HG02852 (cell line): ENCODE measurements around the gene CD55.

ENCODE experiments used
- ATAC-seq: cut with Tn5 transposase; IDR thresholded peaks from one replicate; pipeline ENCODE4 v1.9.1; 2021; ENCODE audit warnings: mild to moderate bottlenecking, moderate library complexity; ENCODE audit not compliant: unreplicated experiment

Gene CD55

DNA sequence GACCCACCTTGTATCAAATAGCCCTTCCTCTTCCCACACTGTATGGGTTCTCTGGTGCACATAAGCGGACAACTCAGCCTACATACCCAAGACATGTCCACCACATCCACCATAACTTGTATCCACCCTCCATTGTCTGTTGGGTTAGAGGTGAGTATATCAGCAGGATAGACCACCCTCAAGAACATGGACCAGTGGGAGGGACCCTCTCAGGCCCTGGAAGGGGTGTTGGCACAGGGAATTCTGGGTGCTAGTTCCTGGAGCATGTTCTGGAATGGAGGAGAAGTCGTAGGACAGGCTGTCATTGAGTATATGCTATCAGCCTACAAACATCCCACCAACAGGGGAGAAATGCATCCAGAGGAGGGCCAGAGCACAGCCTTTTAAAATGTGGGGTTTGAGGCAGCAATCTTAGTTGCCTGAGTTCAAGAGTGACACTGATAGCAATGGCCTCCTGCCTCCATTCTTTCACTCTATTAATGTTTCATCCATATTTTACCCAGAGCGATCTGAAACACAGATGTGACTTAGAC is 7.5 kb downstream of the CD55 start:
- no peak for ATAC-seq

DNA sequence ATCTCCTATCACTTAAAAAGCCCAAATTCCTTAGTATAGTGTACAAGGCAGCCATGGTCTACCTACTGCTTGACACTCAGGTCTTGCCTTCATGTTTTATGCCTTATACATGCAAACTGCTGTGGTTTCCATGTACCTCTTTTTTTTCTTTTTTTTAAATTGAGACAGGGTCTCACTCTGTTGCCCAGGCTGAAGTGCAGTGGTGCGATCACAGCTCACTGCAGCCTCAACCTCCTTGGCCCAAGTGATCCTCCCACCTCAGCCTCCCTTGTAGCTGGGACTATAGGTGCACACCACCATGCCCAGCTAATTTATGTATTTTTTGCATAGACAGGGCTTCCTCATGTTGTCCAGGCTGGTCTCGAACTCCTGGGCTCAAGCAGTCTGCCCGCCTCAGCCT is 8.0 kb downstream of the CD55 start:
- no peak for ATAC-seq

DNA sequence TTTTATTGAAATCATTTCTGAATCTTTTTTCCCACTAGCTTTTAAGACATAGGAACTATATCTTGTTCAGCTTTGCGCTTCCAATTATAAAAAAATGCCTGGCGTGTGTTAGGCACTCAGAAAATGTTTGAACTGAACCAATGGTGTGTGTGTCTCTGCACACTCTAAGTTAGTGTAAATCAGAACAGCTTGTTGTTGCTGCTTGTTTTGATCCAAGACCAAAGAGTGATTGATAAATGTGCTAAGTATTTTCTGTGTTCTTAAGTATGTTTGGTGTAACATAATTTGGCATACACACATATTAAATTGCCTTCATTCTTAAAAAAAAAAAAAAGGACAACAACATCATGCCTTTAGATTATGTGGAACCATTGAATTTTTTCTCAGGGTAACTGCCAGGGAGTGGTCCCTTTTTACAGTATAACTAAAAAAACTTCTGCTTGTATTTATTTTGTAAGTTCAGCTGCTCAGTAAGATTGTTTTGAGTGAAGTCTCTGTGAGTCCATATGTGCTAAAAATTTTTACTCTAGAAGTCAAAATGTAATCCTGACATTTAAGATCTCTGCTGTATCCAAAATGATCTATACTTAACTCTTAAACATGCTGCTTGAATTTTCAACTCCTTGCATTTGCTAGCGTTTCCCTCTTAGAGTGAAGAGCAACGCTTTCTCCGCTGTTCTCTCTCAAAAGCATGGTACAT is 8.7 kb downstream of the CD55 start:
- no peak for ATAC-seq

DNA sequence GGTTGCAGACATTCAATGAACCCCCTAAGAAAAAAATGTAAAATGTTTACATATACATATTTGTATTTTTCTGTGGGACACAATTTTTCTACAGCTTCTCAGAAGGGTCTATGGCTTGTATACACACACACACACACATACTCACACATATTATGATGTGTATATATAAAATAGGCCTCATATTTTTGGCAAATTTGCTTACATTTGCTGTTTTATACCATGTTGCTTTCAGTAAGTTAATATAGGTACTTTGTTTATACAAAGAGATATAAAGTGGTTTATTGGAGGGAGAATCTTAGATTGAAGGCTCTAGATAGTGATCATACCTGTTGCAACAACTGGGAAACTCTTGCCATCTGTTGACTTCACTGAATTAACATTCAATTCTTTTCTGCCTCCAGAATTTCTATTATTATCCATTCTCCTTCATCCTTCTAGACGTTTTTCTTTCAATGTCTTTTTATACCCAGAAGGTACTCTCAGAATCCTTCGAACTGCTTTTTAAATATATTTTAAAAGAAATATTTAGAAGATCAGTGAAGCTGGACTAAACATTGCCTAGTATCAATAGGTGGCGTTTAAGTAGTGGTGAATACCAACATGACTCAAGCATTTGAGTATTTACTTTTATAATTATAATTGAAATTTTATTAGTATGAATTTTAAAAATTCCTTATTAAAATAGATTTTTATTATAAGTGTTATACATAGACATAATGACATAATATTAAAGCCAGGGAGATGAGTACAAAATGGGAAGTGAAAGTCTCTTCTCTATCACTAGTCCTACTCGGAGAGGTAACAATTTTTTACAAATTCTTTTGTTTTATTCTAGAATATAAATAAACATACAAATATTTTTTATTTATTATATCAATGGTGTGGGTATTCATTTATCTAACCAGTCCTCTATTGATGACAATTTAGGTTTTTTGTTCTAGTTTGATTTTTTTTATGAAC is 10.2 kb downstream of the CD55 start:
- ATAC-seq: no peak

DNA sequence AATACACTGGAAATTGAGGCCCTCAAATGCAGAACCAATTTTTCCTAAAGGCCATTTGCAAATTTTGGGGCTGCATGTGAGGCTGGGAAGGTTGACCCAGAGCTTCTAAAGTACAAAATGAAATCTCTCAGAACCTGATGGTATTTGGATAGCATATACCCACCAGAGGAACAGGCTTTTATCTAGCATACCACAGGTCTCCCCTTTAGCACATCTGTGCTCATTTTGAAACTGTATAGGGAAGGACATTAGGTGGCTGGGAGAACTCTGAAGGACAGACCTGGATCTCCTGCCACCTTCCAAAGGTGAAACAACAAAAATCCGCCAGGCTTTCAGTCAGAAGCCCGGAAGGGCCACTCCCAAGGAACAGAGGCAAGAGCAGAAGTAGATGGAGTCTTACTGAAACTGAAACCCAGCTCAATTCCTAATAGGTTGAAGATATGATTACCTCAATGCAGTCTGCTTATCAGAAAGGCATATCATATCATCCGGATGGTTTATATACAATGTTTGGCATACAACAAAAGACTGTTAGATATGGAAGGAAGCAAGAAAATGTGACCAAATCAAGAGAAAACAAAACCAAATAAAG is 11.6 kb downstream of the CD55 start:
- no peak for ATAC-seq

DNA sequence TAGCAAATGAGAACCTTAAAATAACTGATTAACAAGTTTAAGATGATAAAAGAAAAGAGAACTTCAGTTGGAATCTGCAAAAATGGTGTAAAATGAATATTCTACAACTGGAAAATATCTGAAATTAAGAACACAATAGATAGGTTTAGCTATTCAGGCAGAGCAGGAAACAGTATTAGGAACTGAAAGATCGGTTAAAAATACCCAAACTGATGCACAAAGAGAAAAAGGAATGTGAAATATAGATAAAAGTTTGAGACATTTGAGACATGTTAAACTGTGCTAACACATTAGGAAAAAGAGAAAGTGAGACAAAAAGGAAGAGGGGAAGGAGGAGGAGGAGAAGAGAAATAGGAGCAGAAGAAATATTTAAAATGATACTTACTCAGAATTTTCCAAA is 12.1 kb downstream of the CD55 start:
- ATAC-seq: no peak

DNA sequence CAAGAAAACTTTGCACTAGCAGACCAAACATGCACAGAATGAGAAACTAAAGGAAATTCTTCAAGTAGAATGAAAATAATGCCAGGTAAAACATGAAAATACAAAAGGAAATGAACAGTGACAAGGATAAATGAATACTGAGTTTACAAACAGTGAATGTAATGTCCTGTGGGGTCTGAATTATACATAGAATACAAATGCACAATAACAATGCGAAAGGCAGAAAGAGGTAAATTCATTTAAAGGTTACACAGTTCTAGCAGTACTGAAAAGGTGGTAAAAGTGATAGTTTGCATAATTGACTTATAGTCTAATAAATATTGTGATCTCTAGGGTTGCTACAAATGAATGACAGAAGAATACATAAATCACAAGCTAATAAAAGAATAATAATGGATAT is 12.9 kb downstream of the CD55 start:
- no peak for ATAC-seq

DNA sequence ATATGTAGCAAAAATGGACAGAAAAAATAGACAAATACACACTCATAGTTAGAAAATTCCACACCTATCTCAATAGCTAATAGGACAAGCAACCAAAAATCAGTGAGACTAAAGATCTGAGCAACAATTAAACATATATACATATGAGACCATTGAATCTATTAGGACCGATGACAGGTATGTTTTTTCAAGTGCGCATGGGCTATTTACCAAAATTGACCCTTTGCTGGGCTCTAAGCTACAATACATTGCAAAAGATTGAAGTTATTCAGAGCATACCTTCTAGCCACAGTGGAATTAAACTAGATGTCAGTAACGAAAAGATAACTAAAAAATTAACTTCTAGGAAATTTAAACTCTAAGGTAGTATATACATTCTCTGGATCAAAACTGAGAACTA is 13.7 kb downstream of the CD55 start:
- ATAC-seq: no peak

DNA sequence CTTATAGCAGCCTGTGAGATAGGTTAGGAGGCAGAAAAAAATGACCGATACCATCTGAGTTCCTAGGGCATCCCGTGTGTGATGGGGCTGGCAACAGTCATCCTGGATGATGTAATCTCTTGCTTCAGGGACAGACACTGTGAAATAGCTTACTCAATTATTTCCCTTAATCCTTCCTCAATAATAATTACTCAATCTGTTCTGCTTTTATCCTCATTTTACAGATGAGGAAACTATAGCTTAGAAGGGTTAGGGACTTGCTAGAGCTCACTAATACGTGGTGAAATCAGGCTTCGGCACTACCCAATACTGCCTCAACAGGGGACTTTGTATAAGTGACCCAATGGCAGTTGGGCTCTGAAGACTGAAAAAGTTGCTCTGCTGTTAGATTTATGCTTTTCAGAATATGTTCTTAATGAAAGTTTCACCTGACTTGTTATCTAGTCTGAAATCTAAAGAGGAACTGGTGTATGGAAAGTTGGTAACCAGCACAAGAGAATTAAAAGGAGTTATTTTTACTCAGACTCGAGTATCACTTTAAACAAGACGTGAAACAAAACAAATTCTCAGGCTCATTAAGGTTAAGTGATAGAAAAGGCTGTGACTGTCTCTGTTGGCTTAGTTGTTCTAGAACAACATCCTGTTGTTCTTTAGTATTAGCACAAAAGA is 14.4 kb downstream of the CD55 start:
- ATAC-seq: peak; percentile 62

DNA sequence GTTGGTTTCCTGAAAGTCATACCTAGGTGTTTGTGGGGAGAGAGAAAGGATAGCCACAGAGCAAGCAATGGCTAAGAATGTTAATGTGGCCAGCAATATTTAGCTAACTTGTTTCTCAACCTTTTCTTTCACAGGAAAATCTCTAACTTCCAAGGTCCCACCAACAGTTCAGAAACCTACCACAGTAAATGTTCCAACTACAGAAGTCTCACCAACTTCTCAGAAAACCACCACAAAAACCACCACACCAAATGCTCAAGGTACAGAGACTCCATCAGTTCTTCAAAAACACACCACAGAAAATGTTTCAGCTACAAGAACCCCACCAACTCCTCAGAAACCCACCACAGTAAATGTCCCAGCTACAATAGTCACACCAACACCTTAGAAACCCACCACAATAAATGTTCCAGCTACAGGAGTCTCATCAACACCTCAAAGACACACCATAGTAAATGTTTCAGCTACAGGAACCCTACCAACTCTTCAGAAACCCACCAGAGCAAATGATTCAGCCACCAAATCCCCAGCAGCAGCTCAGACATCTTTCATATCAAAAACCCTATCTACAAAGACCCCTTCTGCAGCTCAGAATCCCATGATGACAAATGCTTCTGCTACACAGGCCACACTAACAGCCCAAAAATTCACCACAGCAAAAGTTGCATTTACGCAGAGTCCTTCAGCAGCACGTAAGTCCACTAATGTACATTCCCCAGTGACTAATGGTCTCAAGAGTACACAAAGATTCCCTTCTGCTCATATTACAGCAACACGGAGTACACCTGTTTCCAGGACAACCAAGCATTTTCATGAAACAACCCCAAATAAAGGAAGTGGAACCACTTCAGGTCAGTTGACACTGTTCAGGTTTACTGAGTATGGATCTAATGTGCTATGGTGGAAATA is 15.3 kb downstream of the CD55 start:
- peak; percentile 77 for ATAC-seq

DNA sequence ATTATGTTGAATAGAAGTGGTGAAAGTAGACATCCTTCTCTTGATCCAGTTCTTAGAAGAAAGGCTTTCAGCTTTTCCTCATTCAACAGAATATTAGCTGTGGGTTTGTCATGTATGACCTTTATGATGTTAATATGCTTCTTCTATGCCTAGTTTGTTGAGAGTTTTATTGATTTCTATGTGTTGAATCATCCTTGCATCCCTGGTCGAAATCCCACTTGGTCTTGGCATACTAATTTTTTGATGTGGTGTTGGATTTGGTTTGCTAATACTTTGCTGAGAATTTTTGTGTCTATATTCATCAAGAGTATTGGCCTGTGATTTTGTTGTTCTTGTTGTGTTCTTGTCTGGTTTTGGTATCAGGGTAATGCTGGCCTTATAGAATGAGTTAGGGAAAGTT is 20.9 kb downstream of the CD55 start:
- no peak for ATAC-seq

DNA sequence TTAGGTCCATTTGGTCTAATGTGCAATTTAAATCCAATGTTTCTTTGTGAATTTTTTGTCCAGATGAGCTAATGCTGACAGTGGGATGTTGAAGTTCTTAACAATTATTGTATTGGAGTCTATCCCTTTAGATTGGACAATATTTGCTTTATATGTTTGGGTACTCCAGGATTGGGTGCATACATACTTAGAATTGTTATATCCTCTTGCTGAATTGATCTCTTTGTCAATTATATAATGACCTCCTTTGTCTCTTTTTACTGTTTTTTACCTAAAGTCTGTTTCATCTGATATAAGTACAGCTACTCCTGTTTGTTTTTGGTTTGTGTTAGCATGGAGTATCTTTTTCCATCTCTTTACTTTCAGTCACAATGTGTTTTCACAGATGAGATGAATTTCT is 22.2 kb downstream of the CD55 start:
- ATAC-seq: no peak

DNA sequence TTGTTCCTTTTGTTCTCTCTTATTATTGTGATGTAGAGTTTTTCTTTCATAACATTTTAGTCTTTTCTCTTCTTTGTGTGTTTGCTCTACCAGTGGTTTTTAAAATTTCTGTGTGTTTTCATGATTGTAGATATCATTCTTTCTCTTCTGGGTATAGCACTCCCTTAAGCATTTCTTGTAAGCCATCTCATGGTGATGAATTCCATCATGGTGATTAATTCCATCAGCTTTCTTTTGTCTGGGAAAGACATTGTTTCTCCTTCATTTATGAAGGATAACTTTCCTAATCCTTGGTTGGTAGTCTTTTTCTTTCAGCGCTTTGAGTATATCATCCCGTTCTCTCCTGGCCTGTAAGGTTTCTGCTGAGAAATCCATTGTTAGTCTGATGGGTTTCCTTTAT is 22.7 kb downstream of the CD55 start:
- no peak for ATAC-seq

DNA sequence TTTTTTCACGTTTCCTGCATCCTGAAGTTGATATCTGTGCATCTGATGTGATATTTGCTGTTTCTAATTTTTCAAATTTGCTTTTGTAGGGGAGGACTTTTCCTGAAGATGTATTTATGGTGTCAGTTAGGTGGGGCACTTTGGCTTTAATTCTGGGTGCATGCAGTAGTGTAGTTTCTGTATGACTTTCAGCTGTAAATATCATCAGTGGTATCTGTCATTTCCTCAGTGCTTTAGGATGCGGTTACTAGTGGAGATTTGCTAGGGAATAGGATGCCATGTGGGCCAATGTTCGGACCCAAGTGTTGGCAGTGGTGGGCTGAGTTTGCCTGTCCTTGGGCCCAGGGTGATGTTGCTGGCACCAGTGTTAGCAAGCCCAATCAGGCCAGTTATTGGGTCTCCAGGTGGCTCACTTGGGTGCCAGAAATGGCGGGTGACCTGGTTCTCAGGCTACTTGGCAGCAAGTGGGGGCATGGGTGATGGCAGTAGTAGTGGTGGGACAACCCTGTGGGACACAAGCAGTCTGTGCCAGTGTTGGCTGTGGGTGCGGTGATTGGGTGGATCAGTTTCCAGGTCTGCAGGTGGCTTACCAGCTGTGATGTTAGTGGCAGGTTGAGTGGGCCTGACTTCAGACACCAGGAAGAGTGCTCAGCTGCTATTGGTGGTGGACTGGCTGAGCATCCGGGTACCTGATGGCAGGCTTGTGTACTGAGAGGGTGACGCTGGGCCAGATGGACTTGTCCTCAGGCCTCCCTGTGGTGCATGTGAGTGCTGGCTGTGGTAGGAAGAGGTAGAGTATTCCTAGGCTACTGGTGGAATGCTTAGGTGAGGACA is 24.4 kb downstream of the CD55 start:
- ATAC-seq: no peak

DNA sequence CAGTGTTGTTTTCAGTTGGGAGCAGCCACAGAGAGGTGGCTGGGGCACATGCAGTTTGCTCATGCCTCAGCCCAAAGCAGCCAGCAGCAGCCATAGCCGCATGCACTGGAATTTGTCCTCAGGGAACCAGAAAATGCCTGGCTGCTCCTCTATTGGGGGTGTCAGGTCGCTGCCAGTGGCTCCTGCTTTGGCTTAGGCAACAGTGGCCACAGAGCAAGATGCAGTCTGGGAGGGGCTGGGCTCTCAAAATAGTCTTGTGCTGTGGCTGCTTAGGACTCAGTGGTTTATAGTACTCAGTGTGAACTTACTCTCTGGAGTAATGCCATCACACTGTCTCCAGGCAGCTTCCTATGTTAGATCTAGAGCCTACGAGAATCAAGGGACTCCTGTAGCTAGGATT is 25.0 kb downstream of the CD55 start:
- ATAC-seq: no peak

DNA sequence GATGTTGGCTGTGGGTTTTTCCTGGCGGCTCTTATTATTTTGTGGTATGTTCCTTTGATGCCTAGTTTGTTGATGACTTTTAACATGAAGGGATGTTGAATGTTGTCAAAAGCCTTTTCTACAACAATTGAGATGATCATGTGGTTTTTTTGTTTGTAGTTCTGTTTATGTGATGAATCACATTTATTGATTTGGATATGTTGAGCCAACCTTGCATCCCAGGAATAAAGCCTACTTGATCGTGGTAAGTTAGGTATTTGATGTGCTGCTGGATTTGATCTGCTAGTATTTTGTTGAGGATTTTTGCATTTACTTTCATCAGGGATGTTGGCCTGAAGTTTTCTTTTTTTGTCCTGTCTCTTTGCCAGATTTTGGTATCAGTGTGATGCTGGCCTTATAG is 28.5 kb downstream of the CD55 start:
- ATAC-seq: no peak

DNA sequence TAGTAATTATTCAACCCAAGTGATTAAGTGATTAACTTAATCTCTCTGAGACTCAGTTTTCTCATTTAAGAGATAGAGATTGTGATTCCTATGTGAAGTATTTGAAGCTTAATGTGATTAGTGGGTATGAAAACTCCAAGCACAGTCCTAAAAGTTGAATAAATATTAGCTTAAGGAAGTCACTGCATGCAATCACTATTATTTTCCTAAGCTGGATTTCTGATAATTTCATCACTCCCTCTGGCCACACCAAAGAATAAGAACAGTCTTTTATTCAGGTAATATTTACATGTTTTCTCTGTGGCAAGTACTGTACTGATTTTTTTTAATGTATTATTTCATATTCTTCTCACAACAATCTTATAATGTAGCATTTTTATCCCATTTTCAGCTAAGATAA is 31.1 kb downstream of the CD55 start:
- no peak for ATAC-seq

DNA sequence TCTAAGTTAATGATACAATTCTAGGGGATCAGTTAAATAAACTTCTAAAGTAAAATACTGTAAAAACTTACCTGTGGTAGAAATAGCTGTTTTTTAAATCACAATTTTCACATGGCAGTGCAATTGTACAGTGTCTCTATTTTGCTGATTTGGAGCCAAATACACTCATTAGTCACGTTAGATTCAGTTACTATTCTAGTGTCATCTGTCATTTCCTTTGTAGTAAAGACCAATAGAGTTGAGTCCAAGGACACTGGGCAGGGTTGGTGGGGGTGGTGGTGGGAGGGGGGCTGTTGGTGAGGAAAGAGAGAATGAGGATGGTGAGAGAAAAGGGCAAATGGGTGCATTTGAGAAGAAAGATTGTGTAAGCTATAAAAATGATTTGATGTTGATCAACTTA is 33.6 kb downstream of the CD55 start:
- ATAC-seq: no peak
